GM12874 (cell line): Measurements from ENCODE around the gene APOL2.

Experiments
- CTCF ChIP-seq: IDR thresholded peaks from 2 replicates; pipeline ENCODE4 v1.5.1; 2011; ENCODE audit warnings: low read depth, mild to moderate bottlenecking, control low read depth, low read length, moderate library complexity; ENCODE audit not compliant: insufficient read depth

APOL2 gene

DNA sequence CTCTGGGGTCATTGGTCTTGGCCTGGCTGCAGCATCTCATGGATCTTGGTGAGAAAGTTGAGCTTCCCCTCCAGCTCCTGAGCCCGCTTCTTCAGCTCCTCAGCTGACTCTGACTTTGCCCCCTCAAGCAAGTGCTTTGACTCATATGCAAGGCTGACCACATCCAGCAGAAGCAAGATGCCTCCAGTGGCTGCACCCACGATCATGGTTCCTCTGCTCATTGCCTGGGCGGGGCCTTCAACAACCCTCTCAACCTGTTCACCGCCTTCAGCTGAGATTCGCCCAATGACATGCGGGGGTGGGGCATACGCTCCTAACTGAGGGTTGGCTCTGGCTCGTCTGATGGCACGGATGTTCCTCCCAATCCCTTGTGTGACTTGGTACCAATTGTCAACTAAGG lies 11.9 kb downstream of the APOL2 start:
- no peak for TF ChIP-seq CTCF

GRCh38 chr22:36226189-36226588 lies 13.1 kb downstream of the APOL2 start:
- no peak for TF ChIP-seq CTCF

DNA sequence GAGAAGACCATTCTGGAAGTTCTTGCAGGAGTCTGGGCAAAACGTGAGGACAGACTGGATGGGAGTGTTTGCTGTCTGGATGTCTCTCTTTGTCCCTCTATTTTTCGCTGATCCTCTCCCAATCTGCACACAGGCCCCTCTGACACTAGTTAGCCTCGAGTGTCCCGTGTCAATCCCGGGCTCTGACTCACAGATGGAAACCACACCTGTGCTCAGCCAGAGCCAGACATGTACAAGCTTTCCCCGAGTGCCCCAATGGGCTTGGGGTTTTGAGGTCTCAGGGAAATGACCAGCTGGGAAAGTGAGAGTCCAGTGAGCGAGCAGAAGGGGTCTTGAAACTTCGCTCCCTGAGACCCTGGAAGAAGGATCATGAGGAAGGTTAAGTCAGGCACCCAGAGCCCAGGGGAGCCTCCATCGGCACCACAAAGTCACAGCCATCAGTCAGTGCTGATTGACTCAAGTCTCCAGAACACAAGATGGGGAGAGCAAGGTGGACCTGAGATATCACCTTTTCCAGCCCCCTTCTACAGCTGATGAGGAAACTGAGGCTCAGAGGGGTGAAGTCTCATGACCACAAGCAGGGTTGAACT lies 13.9 kb downstream of the APOL2 start:
- no peak for TF ChIP-seq CTCF

DNA sequence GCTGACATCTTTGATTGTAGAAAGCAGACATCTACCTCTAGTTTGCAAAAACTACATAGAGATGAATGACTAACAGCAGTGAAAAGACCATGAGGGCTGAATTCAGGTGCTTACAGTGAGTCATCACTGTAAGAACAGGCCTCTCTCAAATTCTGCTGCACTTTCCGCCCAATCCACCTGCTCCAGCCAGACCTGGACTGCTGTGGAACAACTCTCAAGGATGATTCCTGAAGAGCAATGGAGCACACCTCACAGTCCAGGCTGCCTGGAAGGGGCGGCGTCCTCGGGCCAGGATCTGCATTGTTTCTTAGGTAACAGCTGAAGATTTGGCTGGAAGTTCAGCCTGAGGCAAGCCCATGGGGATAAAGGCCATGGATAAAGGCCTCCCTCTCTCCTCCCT lies 15.1 kb downstream of the APOL2 start:
- TF ChIP-seq CTCF = no peak

DNA sequence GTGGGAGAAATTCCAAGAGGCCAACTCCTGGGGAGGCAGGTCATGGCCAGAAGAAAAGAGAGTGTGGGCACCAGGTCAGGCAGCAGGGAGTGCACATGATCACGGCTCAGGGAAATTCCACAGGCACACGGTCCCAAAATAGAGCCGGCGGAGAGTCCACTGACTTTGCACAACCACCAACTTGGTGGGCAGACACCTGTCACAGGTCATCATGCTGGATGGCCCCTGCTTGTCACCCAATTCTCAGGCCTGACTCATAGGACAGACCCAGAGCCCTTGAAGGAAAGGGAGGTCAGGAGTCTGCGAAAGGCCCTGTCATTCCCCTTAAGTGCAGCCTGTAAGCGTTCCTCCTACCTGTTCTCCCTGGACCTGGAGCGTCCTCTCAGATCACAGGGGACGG lies 15.8 kb downstream of the APOL2 start:
- TF ChIP-seq CTCF = no peak

- no peak for TF ChIP-seq CTCF
Measured at GRCh38 chr22:36222887-36223450, 16.4 kb downstream of the APOL2 start.

- TF ChIP-seq CTCF = peak; percentile 80
Measured at GRCh38 chr22:36221799-36222751, 17.3 kb downstream of the APOL2 start.
